Measurements from ENCODE around the gene RAP1GAP.

GRCh38 chr1:21681426-21681825 is 12.3 kb upstream of the RAP1GAP start:
- TF ChIP-seq JUND (IDR thresholded peaks at IDR 0.05) (no peak), YY1 (IDR thresholded peaks at IDR 0.05) (no peak), RXRA (IDR thresholded peaks at IDR 0.05) (no peak), CTCF (IDR thresholded peaks at IDR 0.05; ENCODE audit: low read depth, low read length, missing input control) (no peak), NR2F2 (IDR thresholded peaks at IDR 0.05) (no peak), SP1 (IDR thresholded peaks at IDR 0.05) (no peak), GABPA (IDR thresholded peaks at IDR 0.05 in 1 of 2, conservative IDR thresholded peaks at IDR 0.05 in 1 of 2) (no peak), HNF4G (IDR thresholded peaks at IDR 0.05) (no peak), TAF1 (conservative IDR thresholded peaks at IDR 0.05) (no peak), RAD21 (IDR thresholded peaks at IDR 0.05) (no peak)

Measured in liver (tissue), 3 donors.